Measurements from ENCODE around the gene MAPK12.

Gene MAPK12

DNA sequence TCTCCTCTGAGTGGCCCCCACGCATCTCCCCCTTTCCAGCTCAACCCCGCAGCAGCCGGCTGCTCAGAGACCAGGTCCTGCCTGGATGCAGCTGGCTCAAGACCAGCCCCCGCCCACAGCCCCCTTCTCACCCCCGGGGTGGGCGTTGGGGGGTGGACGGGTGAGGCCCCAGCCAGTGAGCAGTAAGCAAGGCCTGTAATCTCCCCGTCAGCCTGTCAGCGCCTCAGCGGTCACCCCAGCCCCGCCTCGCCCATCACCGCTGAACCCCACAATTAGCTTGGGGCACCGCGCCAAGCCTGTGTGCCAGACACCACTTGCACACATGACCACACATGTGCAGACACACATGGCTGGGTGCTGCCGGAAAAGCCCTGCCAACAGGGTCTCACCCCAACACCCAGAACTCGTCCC, 40.1 kb upstream of the MAPK12 start:
- in situ Hi-C loops (cut with HindIII; ENCODE audit: low pct_ligation_motif_present, low pct_unique_long_range_greater_than_20kb, low sequenced_read_pairs) = no loop called here
- DNase-seq = no peak

DNA sequence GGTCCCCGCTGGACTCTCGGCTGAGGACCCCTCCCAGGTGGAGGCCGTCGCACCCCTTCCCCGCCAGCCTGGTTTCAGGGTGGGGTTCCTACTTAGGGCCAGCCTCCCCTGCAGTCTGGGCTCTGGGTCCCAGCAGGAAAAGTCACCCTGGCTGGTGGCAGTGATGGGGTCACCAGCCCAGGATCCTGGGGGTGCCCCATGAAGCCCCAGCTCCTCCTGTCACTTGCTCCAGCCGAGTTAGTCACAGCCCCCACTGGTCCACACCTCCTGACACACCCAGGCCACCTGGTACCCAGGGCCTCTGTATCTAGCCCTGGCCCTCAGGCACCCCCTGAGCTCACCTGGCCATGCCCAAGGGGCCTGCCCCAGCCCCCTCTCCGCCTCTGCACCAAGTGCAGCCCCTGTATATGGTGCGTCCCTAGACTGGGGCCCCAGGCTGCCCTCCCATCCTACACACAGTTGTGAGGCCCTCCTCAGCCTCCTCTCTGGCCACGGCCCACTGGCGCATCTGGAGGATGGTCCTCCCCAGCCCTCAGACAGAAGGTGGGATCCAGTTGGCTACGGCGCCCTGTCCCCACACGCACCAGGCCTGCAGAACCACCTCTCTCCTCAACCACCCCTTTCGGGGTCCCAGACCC, 39.3 kb upstream of the MAPK12 start:
- no peak for DNase-seq
- in situ Hi-C loops (cut with HindIII; ENCODE audit: low pct_ligation_motif_present, low pct_unique_long_range_greater_than_20kb, low sequenced_read_pairs) = no loop called here

GRCh38 chr22:50299785-50300619, 38.5 kb upstream of the MAPK12 start:
- in situ Hi-C loops (cut with HindIII; ENCODE audit: low pct_ligation_motif_present, low pct_unique_long_range_greater_than_20kb, low sequenced_read_pairs) = no loop called here
- DNase-seq = no peak

DNA sequence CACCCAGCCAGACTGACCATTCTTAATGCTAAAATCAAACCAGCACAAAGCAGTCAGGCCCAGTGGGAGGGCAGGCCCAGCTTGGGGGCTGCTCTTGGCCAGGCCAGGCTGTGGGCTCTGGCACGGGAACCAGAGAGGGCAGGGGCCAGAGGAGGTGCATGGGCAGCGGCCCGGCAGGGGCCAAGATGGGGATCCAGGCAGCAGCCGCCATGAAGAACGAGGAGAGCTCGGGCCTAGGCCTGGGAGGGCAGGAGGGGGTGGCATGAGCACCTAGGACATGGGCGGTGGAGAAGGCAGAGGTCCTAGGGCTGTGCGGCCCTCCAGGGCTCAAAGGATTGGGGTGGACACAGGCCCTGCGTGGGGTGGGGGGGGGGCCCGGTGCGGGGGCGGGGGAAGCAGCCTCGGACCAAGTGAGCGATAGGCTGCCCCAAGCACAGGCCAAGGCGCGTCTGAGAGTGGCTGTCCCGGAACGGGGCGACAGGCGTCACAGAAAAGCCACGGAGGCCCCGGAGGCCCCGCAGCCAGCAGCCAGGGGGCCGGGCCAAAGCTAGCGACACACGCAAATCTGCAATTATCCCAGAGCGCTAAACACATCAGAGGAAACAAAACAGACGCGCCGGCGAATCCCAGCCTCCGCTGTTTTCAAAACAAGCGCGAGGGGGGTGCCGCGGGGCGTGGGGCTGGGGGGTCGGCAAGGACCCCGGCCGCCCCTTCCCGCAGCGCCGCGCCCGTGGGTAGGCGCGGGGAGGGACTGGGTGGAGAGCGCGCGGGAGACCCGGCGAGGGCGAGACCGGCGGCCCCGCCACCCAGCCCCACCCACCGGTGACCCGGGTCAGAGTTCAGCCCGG, 37.7 kb upstream of the MAPK12 start:
- DNase-seq = no peak

GRCh38 chr22:50298266-50298637, 36.8 kb upstream of the MAPK12 start:
- no peak for DNase-seq
- in situ Hi-C loops (cut with HindIII; ENCODE audit: low pct_ligation_motif_present, low pct_unique_long_range_greater_than_20kb, low sequenced_read_pairs) = no loop called here

More for the DNA sequence above, 37.7 kb upstream of the MAPK12 start:
- in situ Hi-C loops (cut with HindIII; ENCODE audit: low pct_ligation_motif_present, low pct_unique_long_range_greater_than_20kb, low sequenced_read_pairs) = no loop called here

DNA sequence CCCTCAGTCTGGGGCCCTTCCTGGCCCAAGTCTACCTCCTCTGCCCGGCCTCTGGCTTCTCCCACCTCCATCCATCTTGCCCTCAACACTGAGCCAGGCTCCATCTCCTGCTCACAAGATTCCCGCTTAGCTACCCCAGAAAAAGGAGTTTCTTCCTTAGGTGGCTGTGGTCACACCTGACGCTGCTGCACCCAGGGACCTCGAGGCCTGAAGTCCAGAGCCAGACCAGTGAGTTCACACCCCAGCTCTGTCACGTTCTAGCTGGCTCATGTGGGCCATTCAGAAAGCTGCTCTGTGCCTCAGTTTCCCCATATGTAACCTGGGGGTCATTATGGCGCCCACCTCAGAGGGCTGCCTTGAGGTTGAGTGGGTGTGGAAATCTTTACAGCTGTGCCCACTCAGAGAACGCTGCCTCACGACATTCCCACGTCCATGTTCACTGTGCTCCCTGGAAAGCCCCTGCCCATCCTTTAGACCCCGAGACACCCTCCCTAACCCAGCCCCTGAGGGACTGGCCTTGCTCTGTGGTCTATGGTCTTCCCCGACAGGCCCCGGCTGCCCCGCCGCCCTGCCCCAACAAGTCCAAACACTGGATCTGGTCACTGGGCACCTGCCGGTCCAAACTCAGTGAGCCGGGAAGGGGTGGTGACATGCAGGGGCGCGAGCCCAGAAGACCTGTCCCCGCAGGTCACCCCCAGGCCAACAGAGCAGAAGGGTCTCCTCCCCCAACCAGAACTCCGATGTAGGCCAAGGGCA, 36.2 kb upstream of the MAPK12 start:
- no peak for DNase-seq
- in situ Hi-C loops (cut with HindIII; ENCODE audit: low pct_ligation_motif_present, low pct_unique_long_range_greater_than_20kb, low sequenced_read_pairs) = no loop called here

DNA sequence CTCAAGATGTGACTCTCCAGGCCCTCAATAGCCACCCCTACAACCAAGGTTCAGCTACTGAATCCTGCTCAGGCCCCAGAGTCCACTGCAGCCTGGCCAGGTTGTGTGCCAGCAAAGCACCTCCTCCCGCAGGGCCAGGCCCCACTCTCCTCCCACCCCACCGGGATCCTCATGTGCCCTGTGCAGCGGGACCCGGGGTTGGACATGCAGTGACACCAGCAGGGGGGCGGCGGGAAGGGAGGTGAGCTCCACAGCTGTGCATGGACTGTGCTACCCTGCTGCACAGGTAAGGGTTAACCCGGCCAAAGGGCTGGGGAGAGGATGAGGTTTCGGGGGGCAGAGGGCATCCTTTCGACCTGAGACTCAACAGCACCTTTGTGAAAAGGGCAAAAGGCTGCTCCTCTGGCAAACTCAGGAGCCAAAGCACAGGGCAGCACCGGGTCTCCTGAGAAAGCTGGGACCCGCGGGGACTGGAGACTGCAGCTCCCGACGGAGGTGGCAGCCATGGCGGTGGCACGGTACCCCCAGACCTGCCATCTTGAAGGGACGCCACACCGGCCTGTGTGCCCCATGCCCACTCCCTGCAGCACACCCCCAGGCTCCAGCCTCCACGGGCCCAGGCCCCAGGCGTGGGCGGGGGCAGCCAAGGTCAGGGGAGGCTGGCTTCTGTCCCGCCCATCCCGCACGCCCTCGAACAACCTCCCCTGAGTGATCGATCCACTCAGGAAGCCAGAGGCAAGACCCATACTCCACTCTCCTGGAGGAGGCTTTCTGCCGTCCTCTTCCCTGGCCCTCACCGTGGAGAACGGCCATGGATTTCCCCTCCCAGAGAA, 35.4 kb upstream of the MAPK12 start:
- in situ Hi-C loops (cut with HindIII; ENCODE audit: low pct_ligation_motif_present, low pct_unique_long_range_greater_than_20kb, low sequenced_read_pairs) = no loop called here

DNA sequence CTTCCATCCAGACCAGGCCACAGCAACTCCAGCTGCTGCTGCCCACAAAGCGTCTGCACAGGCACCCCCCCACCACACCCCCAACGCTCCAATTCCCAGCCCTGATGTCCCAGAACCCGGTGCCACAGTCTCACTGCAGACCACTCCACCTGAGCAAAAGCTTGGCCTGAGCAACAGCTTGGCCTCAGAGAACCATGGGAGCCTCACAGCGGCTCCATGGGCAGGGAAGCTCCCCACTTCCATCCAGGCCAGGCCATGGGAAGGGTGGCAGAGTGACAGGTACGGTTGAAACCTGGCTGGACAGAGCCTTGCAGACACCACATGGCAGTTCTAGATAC, 32.8 kb upstream of the MAPK12 start:
- in situ Hi-C loops (cut with HindIII; ENCODE audit: low pct_ligation_motif_present, low pct_unique_long_range_greater_than_20kb, low sequenced_read_pairs) = no loop called here
- no peak for DNase-seq

More for the DNA sequence above, 35.4 kb upstream of the MAPK12 start:
- no peak for DNase-seq

DNA sequence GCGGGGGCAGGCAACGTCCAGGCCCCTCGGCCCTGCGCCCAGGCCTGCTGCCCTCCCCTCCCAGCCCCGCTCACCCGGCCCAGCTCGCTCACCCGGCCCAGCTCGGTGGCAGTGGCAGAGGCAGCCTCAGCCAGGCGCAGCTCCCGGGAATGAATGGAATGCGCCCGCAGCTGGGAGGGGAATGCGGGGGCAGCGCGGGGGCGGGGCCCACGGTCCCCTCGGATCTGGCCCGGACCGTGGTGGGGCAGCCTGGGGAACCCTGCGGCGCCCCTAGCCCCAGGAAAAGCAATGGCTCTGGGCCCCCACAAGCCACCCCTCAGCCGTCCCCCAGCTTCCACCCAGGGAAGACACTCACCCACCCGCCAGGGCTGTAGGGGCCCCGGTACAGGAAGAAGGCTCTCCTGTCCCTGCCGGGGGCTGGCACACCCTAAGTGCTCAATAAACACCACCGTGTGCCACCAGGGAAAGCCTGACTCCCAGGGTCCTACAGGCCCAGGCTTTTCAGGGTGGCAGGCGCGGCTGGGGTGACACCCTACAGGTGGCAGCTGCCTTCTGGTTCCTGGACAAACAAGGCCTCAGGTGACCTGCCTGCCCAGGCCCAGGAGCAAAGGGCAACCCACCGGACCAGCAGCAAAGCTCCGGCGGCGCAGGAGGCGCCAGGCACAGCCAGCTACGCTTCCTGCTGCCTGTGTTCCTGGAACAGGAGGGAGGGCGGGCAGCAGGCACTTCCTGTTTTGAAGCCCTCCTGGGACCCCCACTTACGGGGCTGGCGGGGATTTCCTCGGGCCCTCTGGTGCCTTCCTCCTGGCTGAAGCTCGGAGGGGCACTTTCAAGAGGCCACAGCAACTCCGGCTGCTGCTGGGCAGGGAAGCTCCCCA, 32.2 kb upstream of the MAPK12 start:
- DNase-seq = peak; percentile 80
- in situ Hi-C loops (cut with HindIII; ENCODE audit: low pct_ligation_motif_present, low pct_unique_long_range_greater_than_20kb, low sequenced_read_pairs) = no loop called here

DNA sequence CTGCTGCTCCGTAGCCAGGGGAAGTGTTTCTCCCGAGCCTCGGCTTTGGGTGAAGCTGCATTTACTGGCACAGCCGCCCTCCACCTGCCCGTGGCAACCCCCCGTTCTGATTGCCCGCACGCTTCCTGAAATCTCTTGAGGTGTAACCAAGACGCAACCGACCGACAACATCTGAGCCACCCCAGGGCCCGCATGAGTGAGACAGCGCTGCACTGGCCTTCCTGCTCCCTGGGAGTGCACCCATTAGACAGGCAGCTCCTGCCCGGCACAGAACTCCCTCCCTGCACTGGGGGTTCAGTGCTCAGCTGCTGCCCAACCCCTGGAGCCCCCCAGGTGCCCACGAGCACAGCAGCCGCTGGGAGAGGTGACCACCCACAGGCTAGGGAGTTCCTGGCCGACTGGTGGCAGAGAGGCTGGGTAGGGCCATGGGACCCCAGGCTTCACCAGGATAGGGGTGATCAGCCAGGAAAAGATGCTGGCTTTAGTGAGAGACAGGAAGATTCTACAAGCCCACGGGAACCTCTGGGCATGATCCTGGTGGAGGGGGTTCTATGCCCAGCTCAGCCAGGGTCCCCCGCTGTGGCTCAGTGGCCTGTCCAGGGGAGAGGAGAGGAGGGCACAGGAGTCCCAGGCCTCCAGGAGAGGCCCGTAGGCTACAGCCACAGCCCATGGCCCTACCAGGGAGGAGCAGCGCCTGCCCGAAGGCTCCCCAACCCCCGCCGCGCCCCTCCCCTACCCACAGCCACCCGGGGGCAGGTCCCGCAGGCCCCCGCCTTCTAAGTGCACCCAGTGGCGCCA, 31.4 kb upstream of the MAPK12 start:
- in situ Hi-C loops (cut with HindIII; ENCODE audit: low pct_ligation_motif_present, low pct_unique_long_range_greater_than_20kb, low sequenced_read_pairs) = no loop called here
- DNase-seq = peak; percentile 49

DNA sequence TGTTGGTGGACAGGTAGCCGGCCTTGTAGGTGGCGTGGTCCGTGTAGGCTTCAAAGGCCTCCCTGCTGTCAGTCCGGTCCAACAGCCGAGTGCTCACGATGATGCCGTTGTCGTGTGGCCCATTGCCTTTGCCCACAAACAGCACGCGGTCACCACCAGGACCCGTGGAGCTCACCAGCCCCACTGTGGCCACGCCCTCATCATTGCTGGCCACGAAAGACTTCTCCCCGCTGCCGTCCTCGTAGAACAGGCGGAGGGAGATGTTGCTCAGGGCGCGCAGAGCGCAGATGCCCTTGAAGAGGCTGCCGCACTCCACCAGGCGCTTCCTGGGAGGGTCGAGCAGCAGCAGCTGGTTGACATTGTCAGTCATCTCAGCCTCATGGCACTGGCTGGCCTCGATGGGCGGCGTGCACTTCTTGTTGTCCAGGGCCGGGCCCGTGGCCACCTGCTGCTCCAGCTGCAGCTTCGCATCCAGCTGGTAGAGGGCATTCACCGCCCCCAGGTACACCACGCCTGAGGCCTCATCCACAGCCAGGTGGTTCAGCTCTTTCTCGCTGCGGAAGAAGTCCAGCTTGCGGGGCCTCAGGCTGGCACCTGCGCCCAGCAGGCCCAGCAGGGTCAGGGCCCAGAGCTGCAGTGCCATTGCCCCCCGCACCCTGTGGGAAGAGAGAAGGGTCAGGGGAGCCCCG, 28.6 kb upstream of the MAPK12 start:
- DNase-seq = no peak
- in situ Hi-C loops (cut with HindIII; ENCODE audit: low pct_ligation_motif_present, low pct_unique_long_range_greater_than_20kb, low sequenced_read_pairs) = no loop called here

DNA sequence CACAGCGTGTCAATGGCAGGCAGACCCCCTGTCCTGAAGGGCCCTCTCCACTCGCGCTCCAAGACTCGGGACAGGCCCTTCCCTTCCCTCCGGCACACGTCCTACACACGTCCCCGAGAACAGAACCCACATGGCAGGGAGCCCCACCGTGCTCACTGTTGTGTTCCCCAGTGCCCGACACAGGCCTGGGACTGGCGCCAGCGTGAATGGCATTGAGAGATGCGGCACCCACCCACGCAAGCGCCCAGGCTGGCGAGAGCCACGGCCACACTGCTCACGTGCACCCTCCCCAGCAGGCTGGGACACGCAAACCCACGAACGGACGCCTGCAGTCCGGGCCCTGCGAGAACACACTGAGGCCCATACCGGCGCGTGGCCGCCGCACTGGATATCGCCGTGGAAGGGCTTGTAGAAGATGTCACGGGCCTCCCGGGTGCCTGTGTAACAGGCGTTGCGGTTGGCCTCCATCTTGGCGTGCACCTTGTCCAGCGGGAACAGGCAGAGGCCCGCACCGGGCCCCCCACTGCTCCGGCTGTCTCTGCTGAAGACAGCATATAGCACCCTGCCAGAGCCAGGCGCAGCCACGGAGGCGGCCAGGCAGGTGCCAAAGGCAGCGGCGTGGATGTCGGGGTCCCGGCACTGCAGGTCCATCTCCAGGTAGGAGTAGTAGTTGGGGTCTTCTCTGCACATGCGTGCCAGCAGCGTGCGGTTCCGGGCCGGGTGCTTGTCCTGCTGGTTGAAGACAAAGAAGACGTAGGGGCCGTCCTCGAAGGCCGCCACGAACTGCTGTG, 27.9 kb upstream of the MAPK12 start:
- no peak for DNase-seq
- in situ Hi-C loops (cut with HindIII; ENCODE audit: low pct_ligation_motif_present, low pct_unique_long_range_greater_than_20kb, low sequenced_read_pairs) = no loop called here

GRCh38 chr22:50287731-50288130, 26.2 kb upstream of the MAPK12 start:
- no peak for DNase-seq
- in situ Hi-C loops (cut with HindIII; ENCODE audit: low pct_ligation_motif_present, low pct_unique_long_range_greater_than_20kb, low sequenced_read_pairs) = no loop called here

GRCh38 chr22:50286701-50287318, 25.3 kb upstream of the MAPK12 start:
- in situ Hi-C loops (cut with HindIII; ENCODE audit: low pct_ligation_motif_present, low pct_unique_long_range_greater_than_20kb, low sequenced_read_pairs) = no loop called here
- DNase-seq = no peak

DNA sequence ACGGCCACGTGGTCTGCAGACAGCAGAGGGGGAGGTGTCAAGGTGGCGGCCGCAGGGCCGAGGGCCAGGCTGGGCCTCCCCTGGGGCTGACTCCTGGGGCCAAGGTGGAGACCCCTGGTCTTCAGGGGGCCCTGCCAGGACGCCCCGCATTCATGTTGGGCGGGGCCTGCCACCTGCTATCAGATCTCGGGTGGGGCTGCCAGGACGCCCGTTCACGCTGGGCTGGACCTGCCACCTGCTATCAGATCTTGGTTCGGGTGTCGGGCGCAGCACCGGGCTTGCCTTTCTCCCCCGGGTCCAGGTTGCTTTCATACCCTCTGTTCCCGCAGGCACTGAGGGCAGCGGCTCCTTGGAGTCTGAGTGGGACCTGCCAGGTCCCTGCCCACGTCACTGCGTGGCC, 24.8 kb upstream of the MAPK12 start:
- in situ Hi-C loops (cut with HindIII; ENCODE audit: low pct_ligation_motif_present, low pct_unique_long_range_greater_than_20kb, low sequenced_read_pairs) = no loop called here
- no peak for DNase-seq

Measured in ACHN (cell line).